ENCODE data around the gene CUL4A. TPM values are rescaled to one million over a fixed set of nuclear protein-coding genes. Genes with fewer than 3 reads are reported as not detected.
A peak's percentile ranks its signal among the peaks of the same experiment; 100 is the strongest.

The CUL4A gene
- total RNA-seq, 3 donors from 2014 or later (not counting 1 experiment from before 2014, with no cell fraction given) = 56.3 to 97.8 (median 97.7) TPM

GRCh38 chr13:113299951-113300350 is 90.5 kb downstream of the CUL4A start:
- peaks cover 3% of the 10 kb centered on the region for H3K36me3 ChIP-seq (ENCODE audit: control insufficient read depth, insufficient read depth, low read length)
- Mint-ChIP-seq H3K27ac (no peak overlapping the region), H3K27me3 (ENCODE audit: low read depth in 2 of 2) (peaks cover 6 to 7% of the 10 kb centered on the region in 2 donors), H3K9me3 (peaks cover 0 to 2% of the 10 kb centered on the region in 2 donors), H3K4me1 (peaks cover 35 to 43% of the 10 kb centered on the region in 2 donors), H3K36me3 (peaks cover 7% of the 10 kb centered on the region), H3K4me3 (no peak overlapping the region)
- no peak overlapping the region for H3K4me3 ChIP-seq (ENCODE audit: low read length)
- no peaks in the 10 kb centered on the region for H3K27me3 ChIP-seq (ENCODE audit: control insufficient read depth, insufficient read depth, low read length)
- peaks cover 26% of the 10 kb centered on the region for H3K4me1 ChIP-seq (ENCODE audit: control insufficient read depth, insufficient read depth, low read length)
- ATAC-seq = no peak
- no peak for TF ChIP-seq CTCF (IDR thresholded peaks at IDR 0.05)
- no peak for DNase-seq
- H3K27ac ChIP-seq (ENCODE audit: low read length) = no peak overlapping the region
- H3K9me3 ChIP-seq (ENCODE audit: control insufficient read depth, insufficient read depth, low read length) = no peaks in the 10 kb centered on the region
- intact Hi-C loops (cut with micrococcal nuclease) = loop anchor here (5.0 kb wide), 2 partner anchors 93 to 113 kb away; partner anchors contain the start of genes CUL4A and PCID2
- WGBS (ENCODE audit: insufficient coverage) = 71% methylated on average over 7 of the region's 7 CpGs

GRCh38 chr13:113302986-113303385 is 93.6 kb downstream of the CUL4A start:
- no peak for TF ChIP-seq CTCF (IDR thresholded peaks at IDR 0.05)
- ATAC-seq (no peak), DNase-seq (no peak)
- Histone ChIP-seq H3K27ac (ENCODE audit: low read length) (no peak overlapping the region), H3K4me1 (ENCODE audit: control insufficient read depth, insufficient read depth, low read length) (peaks cover 11% of the 10 kb centered on the region), H3K27me3 (ENCODE audit: control insufficient read depth, insufficient read depth, low read length) (no peaks in the 10 kb centered on the region), H3K4me3 (ENCODE audit: low read length) (no peak overlapping the region), H3K36me3 (ENCODE audit: control insufficient read depth, insufficient read depth, low read length) (peaks cover 3% of the 10 kb centered on the region), H3K9me3 (ENCODE audit: control insufficient read depth, insufficient read depth, low read length) (no peaks in the 10 kb centered on the region)
- intact Hi-C loops (cut with micrococcal nuclease) = no loop called here
- no peaks in the 10 kb centered on the region for H3K27me3 Mint-ChIP-seq (ENCODE audit: low read depth in 2 of 2)
- H3K27ac Mint-ChIP-seq = no peak overlapping the region
- 91% methylated on average over 7 of the region's 7 CpGs for WGBS (ENCODE audit: insufficient coverage)
- no peak overlapping the region for H3K4me3 Mint-ChIP-seq
- no peaks in the 10 kb centered on the region for H3K9me3 Mint-ChIP-seq
- H3K4me1 Mint-ChIP-seq = peaks cover 32 to 38% of the 10 kb centered on the region in 2 donors
- H3K36me3 Mint-ChIP-seq = no peaks in the 10 kb centered on the region

- Histone ChIP-seq H3K36me3 (ENCODE audit: control insufficient read depth, insufficient read depth, low read length) (peaks cover 3% of the 10 kb centered on the region), H3K4me1 (ENCODE audit: control insufficient read depth, insufficient read depth, low read length) (peaks cover 3% of the 10 kb centered on the region), H3K4me3 (ENCODE audit: low read length) (no peak overlapping the region), H3K27me3 (ENCODE audit: control insufficient read depth, insufficient read depth, low read length) (no peaks in the 10 kb centered on the region), H3K27ac (ENCODE audit: low read length) (no peak overlapping the region), H3K9me3 (ENCODE audit: control insufficient read depth, insufficient read depth, low read length) (no peaks in the 10 kb centered on the region)
- intact Hi-C loops (cut with micrococcal nuclease) = no loop called here
- WGBS (ENCODE audit: insufficient coverage) = 91% methylated on average over 7 of the region's 7 CpGs
- TF ChIP-seq CTCF (IDR thresholded peaks at IDR 0.05) = no peak
- Mint-ChIP-seq H3K36me3 (no peaks in the 10 kb centered on the region), H3K27ac (peak overlapping the region in 1 of 2 donors; percentile 14), H3K4me3 (no peak overlapping the region), H3K27me3 (ENCODE audit: low read depth in 2 of 2) (no peaks in the 10 kb centered on the region), H3K4me1 (peaks cover 24 to 29% of the 10 kb centered on the region in 2 donors), H3K9me3 (no peaks in the 10 kb centered on the region)
- no peak for ATAC-seq
- DNase-seq = no peak
Observed at GRCh38 chr13:113304121-113304520, 94.7 kb downstream of the CUL4A start.

GRCh38 chr13:113305208-113305607 is 95.8 kb downstream of the CUL4A start:
- ATAC-seq = no peak
- H3K27ac ChIP-seq (ENCODE audit: low read length) = no peak overlapping the region

More at GRCh38 chr13:113305208-113305607, 95.8 kb downstream of the CUL4A start:
- H3K27ac Mint-ChIP-seq = no peak overlapping the region
- no peaks in the 10 kb centered on the region for H3K9me3 Mint-ChIP-seq
- intact Hi-C loops (cut with micrococcal nuclease) = no loop called here
- H3K27me3 Mint-ChIP-seq (ENCODE audit: low read depth in 2 of 2) = no peaks in the 10 kb centered on the region
- H3K36me3 Mint-ChIP-seq = no peaks in the 10 kb centered on the region
- WGBS (ENCODE audit: insufficient coverage) = 74% methylated on average over 7 of the region's 7 CpGs
- peaks cover 24 to 29% of the 10 kb centered on the region in 2 donors for H3K4me1 Mint-ChIP-seq
- H3K4me3 Mint-ChIP-seq = no peak overlapping the region
- no peaks in the 10 kb centered on the region for H3K27me3 ChIP-seq (ENCODE audit: control insufficient read depth, insufficient read depth, low read length)
- no peak for DNase-seq
- no peak overlapping the region for H3K4me3 ChIP-seq (ENCODE audit: low read length)
- H3K9me3 ChIP-seq (ENCODE audit: control insufficient read depth, insufficient read depth, low read length) = no peaks in the 10 kb centered on the region
- TF ChIP-seq CTCF (IDR thresholded peaks at IDR 0.05) = no peak
- peaks cover 10% of the 10 kb centered on the region for H3K36me3 ChIP-seq (ENCODE audit: control insufficient read depth, insufficient read depth, low read length)
- peaks cover 3% of the 10 kb centered on the region for H3K4me1 ChIP-seq (ENCODE audit: control insufficient read depth, insufficient read depth, low read length)

Measured in natural killer cell (primary cell).